ENCODE results near the gene NR4A2.

Gene NR4A2

DNA sequence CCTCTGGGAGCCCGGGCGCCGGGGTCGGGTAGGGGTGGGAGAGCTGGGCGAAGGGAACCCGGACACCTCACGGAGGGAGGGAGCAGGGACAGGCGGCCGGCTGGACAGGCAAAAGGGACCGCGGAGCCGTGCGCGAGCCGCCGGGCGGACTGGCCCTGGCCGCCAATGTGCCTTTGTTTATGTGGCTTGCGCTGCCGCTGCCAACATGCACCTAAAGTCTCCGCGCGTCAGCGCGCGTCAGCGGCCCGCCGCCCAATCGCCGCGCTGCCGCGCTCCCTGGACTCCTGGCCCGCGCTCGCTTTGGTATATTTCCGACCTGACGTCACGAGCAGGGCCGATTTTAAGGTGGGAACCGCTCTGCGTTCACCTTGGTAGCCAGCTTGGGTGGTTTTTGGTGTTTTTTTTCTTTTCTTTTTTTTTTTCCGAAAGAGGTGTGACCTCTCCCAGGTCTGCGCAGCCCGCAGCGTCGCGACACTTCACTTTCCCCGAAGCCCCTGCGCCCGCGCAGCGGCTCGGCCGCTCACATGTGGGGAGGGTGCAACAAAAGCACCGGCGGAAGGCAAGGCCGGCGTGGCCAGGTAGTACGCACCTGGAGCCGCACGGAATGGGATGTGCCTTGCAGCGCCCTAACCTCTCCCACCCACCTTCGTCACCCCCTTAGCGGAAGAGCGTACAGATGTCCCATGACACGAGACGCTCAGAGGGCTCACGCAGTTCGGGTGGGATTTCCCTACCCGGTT is at the start of gene NR4A2:
Gene NR4A2, minus strand, starts transcription at position 188 of the 740 bp plus-strand sequence. CDS start 2,535 bp downstream, outside the sequence.
- Histone ChIP-seq H3K4me3 (ENCODE audit: low read depth, low read length) (peak within 1 kb of the TSS; percentile 89), H3K36me3 (ENCODE audit: control insufficient read depth, insufficient read depth, low read length) (no peaks in the 10 kb centered on the region), H3K9ac (ENCODE audit: low read length) (peak within 1 kb of the TSS; percentile 77), H3K4me1 (ENCODE audit: control insufficient read depth, insufficient read depth, low read length) (peaks cover 12% of the 10 kb centered on the region), H3K9me3 (ENCODE audit: control insufficient read depth, insufficient read depth, low read depth, low read length) (no peaks in the 10 kb centered on the region), H3K27ac (ENCODE audit: low read depth, low read length) (no peak within 1 kb of the TSS), H3K27me3 (ENCODE audit: control insufficient read depth, insufficient read depth, low read length) (peaks cover 63% of the 10 kb centered on the region)

DNA sequence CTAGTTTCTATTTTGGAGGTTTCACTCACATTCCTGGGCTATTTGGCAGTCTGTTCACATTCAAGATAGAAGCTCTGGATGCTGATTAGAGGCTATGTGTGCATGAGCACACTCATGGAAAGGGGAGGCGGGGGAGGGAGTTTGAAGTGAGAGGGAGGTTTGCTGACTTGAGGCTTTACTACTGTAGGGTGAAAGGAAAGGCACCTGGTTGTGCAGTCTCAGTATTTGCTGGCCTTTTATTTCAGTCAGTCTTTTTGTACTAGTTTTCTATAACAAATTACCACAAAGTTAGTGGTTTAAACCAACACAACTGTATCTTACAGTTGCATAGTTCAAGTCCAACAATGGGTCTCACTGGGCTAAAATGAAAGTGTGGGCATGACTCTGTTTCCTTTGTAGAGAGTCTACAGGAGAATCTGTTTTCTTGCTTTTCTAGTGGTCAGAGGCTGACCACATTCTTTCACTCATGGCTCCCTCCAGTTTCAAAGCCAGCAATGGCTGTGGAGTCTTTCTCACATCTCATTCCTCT is 47.7 kb upstream of the NR4A2 start:
- Histone ChIP-seq H3K36me3 (ENCODE audit: control insufficient read depth, insufficient read depth, low read length) (no peaks in the 10 kb centered on the region), H3K4me3 (ENCODE audit: low read depth, low read length) (no peak overlapping the region), H3K4me1 (ENCODE audit: control insufficient read depth, insufficient read depth, low read length) (peaks cover 4% of the 10 kb centered on the region), H3K27me3 (ENCODE audit: control insufficient read depth, insufficient read depth, low read length) (no peaks in the 10 kb centered on the region), H3K9ac (ENCODE audit: low read length) (no peak overlapping the region), H3K27ac (ENCODE audit: low read depth, low read length) (no peak overlapping the region), H3K9me3 (ENCODE audit: control insufficient read depth, insufficient read depth, low read depth, low read length) (peaks cover 13% of the 10 kb centered on the region; the same call in 1 of the 2 replicates)

DNA sequence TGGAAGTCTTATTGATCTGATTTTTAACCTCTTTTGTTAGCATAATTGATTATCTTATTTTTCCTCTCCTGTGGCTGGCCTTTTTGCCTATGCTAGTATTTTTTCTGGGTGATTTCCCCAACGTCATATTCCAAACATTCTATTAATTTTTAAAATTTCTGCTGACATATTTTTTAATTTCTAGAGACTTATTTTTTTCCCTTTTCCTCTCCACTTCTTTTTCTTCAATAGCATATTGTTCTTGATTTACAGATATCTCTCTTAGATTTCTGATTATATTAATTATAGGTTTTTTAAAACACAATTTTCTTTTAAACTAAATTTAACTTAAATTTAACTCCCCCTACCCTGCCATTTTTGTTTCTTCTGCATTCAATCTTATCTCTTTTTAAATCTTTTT is 47.2 kb upstream of the NR4A2 start:
- no peak overlapping the region for H3K4me3 ChIP-seq (ENCODE audit: low read depth, low read length)
- H3K27me3 ChIP-seq (ENCODE audit: control insufficient read depth, insufficient read depth, low read length) = no peaks in the 10 kb centered on the region
- H3K4me1 ChIP-seq (ENCODE audit: control insufficient read depth, insufficient read depth, low read length) = peaks cover 4% of the 10 kb centered on the region
- no peaks in the 10 kb centered on the region for H3K36me3 ChIP-seq (ENCODE audit: control insufficient read depth, insufficient read depth, low read length)
- peaks cover 13% of the 10 kb centered on the region; the same call in 1 of the 2 replicates for H3K9me3 ChIP-seq (ENCODE audit: control insufficient read depth, insufficient read depth, low read depth, low read length)
- H3K27ac ChIP-seq (ENCODE audit: low read depth, low read length) = no peak overlapping the region
- H3K9ac ChIP-seq (ENCODE audit: low read length) = no peak overlapping the region

DNA sequence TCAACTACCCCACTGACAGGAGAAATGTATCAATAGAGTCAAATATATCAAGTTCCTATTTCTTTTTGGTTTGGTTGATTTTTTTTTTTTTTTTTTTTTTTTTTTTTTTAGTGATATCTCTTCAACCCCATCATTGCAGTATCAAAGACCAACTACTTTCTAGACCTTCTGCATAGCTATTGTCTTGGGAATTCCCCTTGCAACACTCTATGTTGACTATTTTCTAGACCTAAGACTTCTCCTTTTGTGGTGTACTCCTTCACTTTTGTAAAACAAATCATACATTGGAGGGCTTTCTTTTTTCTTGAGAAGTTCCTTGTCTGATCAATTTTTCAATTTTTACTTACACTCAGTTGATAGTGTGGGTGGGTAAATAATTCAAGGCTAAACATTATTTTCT is 46.5 kb upstream of the NR4A2 start:
- peaks cover 4% of the 10 kb centered on the region for H3K4me1 ChIP-seq (ENCODE audit: control insufficient read depth, insufficient read depth, low read length)
- no peaks in the 10 kb centered on the region for H3K36me3 ChIP-seq (ENCODE audit: control insufficient read depth, insufficient read depth, low read length)
- H3K27me3 ChIP-seq (ENCODE audit: control insufficient read depth, insufficient read depth, low read length) = no peaks in the 10 kb centered on the region
- no peak overlapping the region for H3K9ac ChIP-seq (ENCODE audit: low read length)
- no peak overlapping the region for H3K4me3 ChIP-seq (ENCODE audit: low read depth, low read length)
- peaks cover 13% of the 10 kb centered on the region; the same call in 1 of the 2 replicates for H3K9me3 ChIP-seq (ENCODE audit: control insufficient read depth, insufficient read depth, low read depth, low read length)
- no peak overlapping the region for H3K27ac ChIP-seq (ENCODE audit: low read depth, low read length)

GRCh38 chr2:156366753-156367152 is 34.2 kb upstream of the NR4A2 start:
- H3K4me3 ChIP-seq (ENCODE audit: low read depth, low read length) = no peak overlapping the region
- no peaks in the 10 kb centered on the region for H3K36me3 ChIP-seq (ENCODE audit: control insufficient read depth, insufficient read depth, low read length)
- no peak overlapping the region for H3K9ac ChIP-seq (ENCODE audit: low read length)
- no peaks in the 10 kb centered on the region for H3K27me3 ChIP-seq (ENCODE audit: control insufficient read depth, insufficient read depth, low read length)
- H3K9me3 ChIP-seq (ENCODE audit: control insufficient read depth, insufficient read depth, low read depth, low read length) = peaks cover 7% of the 10 kb centered on the region
- no peak overlapping the region for H3K27ac ChIP-seq (ENCODE audit: low read depth, low read length)
- H3K4me1 ChIP-seq (ENCODE audit: control insufficient read depth, insufficient read depth, low read length) = no peaks in the 10 kb centered on the region

DNA sequence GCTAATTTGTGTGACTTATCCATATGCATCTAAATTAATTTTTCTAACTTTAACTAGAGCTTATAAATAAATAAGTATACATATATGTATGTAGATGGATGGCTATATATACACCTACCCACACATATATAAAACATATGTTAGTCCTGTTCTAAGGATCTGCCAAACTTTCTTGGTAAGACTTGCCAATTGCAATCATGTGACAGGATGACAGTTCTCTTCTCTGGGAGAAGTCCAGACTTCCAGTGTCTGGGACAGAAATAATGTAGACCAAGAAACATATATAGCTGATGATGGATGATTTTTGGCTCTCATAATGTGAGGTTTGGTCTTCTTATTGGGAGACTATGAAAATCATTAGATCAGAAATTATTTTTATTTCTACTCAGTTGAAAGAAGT is 30.6 kb upstream of the NR4A2 start:
- peaks cover 7% of the 10 kb centered on the region for H3K9me3 ChIP-seq (ENCODE audit: control insufficient read depth, insufficient read depth, low read depth, low read length)
- H3K4me3 ChIP-seq (ENCODE audit: low read depth, low read length) = no peak overlapping the region
- no peaks in the 10 kb centered on the region for H3K4me1 ChIP-seq (ENCODE audit: control insufficient read depth, insufficient read depth, low read length)
- H3K36me3 ChIP-seq (ENCODE audit: control insufficient read depth, insufficient read depth, low read length) = no peaks in the 10 kb centered on the region
- no peak overlapping the region for H3K27ac ChIP-seq (ENCODE audit: low read depth, low read length)
- H3K27me3 ChIP-seq (ENCODE audit: control insufficient read depth, insufficient read depth, low read length) = no peaks in the 10 kb centered on the region
- H3K9ac ChIP-seq (ENCODE audit: low read length) = no peak overlapping the region

DNA sequence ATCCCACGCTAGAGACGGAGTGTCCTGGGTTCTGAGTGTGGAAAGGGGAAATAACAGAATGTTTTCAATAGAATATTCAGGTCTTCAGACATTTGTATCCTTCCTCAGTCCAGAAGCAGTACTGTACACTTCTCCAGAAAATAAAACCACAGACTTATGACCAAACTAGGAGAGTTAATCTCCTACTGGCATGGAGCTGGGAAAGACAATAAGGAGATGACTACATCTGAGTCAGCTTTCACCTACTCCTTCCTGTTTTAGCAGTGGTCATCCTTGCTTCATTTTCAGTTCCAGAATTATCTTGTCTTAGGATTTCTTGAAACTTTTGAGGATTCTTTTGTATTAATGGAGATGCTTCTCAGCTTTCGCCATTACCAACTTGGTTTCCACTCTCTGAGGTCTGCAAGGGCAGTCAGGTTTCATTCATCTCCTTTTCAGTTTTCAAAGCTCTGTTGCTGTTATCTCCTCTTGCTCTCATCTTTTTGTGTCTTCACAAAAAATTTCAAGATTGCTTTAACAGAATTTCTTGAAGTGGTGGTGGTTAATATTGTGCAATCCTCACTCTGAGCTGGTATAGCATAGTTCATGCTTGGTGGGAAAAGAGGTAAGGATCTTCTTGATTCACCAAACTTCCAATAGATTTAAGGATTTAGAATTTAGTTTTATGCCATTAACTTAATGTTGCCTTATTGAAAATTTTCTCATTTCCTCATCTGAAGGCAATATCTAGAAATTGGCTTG is 23.7 kb upstream of the NR4A2 start:
- Histone ChIP-seq H3K27ac (ENCODE audit: low read depth, low read length) (no peak overlapping the region), H3K9me3 (ENCODE audit: control insufficient read depth, insufficient read depth, low read depth, low read length) (no peaks in the 10 kb centered on the region), H3K27me3 (ENCODE audit: control insufficient read depth, insufficient read depth, low read length) (no peaks in the 10 kb centered on the region), H3K9ac (ENCODE audit: low read length) (no peak overlapping the region), H3K4me3 (ENCODE audit: low read depth, low read length) (no peak overlapping the region), H3K4me1 (ENCODE audit: control insufficient read depth, insufficient read depth, low read length) (no peaks in the 10 kb centered on the region), H3K36me3 (ENCODE audit: control insufficient read depth, insufficient read depth, low read length) (no peaks in the 10 kb centered on the region)

- H3K36me3 ChIP-seq (ENCODE audit: control insufficient read depth, insufficient read depth, low read length) = no peaks in the 10 kb centered on the region
- no peak overlapping the region for H3K4me3 ChIP-seq (ENCODE audit: low read depth, low read length)
- no peak overlapping the region for H3K9ac ChIP-seq (ENCODE audit: low read length)
- 0 out of 2 replicates have a peak, but pooled peaks cover 2% of the 10 kb centered on the region for H3K9me3 ChIP-seq (ENCODE audit: control insufficient read depth, insufficient read depth, low read depth, low read length)
- no peak overlapping the region for H3K27ac ChIP-seq (ENCODE audit: low read depth, low read length)
- no peaks in the 10 kb centered on the region for H3K27me3 ChIP-seq (ENCODE audit: control insufficient read depth, insufficient read depth, low read length)
- H3K4me1 ChIP-seq (ENCODE audit: control insufficient read depth, insufficient read depth, low read length) = no peaks in the 10 kb centered on the region
Measured at GRCh38 chr2:156352911-156353310, 20.4 kb upstream of the NR4A2 start.

DNA sequence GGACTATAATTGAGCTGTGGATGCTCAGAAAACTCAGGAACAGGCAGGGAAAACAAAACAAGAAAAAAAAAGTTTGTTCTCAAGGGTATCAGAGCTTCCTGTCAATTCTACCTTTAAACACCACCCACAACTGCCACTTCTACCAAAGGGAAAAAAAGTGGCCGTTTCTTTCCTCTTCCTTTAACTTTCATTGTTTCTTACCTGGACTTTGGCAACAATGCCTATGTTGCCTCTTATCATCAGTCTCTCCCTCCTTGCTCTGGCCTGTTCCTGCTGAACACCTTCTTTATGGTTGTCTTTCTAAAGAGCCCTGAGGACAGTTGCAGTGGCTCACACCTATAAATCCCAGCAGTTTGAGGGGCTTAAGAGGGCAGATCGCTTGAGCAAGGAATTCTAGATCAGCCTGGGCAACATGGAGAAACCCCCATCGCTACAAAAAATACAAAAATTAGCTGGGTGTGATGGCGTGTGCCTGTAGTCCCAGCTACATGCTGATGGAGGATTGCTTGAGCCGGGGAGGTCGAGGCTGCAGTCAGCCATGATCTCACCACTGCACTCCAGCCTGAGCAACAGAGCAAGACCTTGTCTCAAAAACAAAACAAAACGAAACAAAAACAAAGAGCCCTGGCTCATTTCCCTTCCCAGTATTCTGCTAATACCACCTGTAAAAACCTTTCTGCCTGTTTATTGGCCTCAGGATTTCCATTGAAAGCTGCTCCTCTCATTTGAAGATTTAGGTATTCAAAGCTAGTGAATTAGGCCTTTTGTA is 18.0 kb upstream of the NR4A2 start:
- no peak overlapping the region for H3K27ac ChIP-seq (ENCODE audit: low read depth, low read length)
- H3K9me3 ChIP-seq (ENCODE audit: control insufficient read depth, insufficient read depth, low read depth, low read length) = 0 out of 2 replicates have a peak, but pooled peaks cover 2% of the 10 kb centered on the region
- no peaks in the 10 kb centered on the region for H3K36me3 ChIP-seq (ENCODE audit: control insufficient read depth, insufficient read depth, low read length)
- H3K9ac ChIP-seq (ENCODE audit: low read length) = no peak overlapping the region
- H3K4me1 ChIP-seq (ENCODE audit: control insufficient read depth, insufficient read depth, low read length) = no peaks in the 10 kb centered on the region
- H3K27me3 ChIP-seq (ENCODE audit: control insufficient read depth, insufficient read depth, low read length) = no peaks in the 10 kb centered on the region
- no peak overlapping the region for H3K4me3 ChIP-seq (ENCODE audit: low read depth, low read length)

- H3K27ac ChIP-seq (ENCODE audit: low read depth, low read length) = no peak overlapping the region
- H3K4me3 ChIP-seq (ENCODE audit: low read depth, low read length) = no peak overlapping the region
- no peaks in the 10 kb centered on the region for H3K4me1 ChIP-seq (ENCODE audit: control insufficient read depth, insufficient read depth, low read length)
- H3K27me3 ChIP-seq (ENCODE audit: control insufficient read depth, insufficient read depth, low read length) = no peaks in the 10 kb centered on the region
- H3K9ac ChIP-seq (ENCODE audit: low read length) = no peak overlapping the region
- H3K9me3 ChIP-seq (ENCODE audit: control insufficient read depth, insufficient read depth, low read depth, low read length) = 0 out of 2 replicates have a peak, but pooled peaks cover 2% of the 10 kb centered on the region
- no peaks in the 10 kb centered on the region for H3K36me3 ChIP-seq (ENCODE audit: control insufficient read depth, insufficient read depth, low read length)
Measured at GRCh38 chr2:156349605-156350004, 17.1 kb upstream of the NR4A2 start.

All from HUES6 (cell line).